K562 (cell line): ENCODE data around the gene SKIC8. TPM values are rescaled to one million over a fixed set of nuclear protein-coding genes. Genes with fewer than 3 reads are reported as not detected.
A peak's percentile ranks its signal among the peaks of the same experiment; 100 is the strongest.

Source experiments
- ATF1 ChIP-seq, 2 experiments: fragments of 450-650 bp in 1 of 2; IDR thresholded peaks; 2 replicates each; pipeline ENCODE4 v1.6.1; 2016; ENCODE audit warnings: missing compliant biosample characterization in 1 of 2, missing genetic modification characterization in 1 of 2
- CEBPB ChIP-seq: fragments of 450-650 bp; IDR thresholded peaks from 2 replicates; pipeline ENCODE4 v1.6.1; 2016; ENCODE audit warnings: missing genetic modification characterization, missing compliant biosample characterization
- CHD1 ChIP-seq: fragments of 200-600 bp; sonication (generic); IDR thresholded peaks from one replicate; pipeline ENCODE4 v1.6.1; 2012; ENCODE audit warnings: mild to moderate bottlenecking, moderate library complexity, low read length, inconsistent platforms
- CREBBP ChIP-seq: IDR thresholded peaks from one replicate; pipeline ENCODE4 v1.6.1; 2012; ENCODE audit warnings: low read depth, mild to moderate bottlenecking, control low read depth, inconsistent platforms, low read length
- DIDO1 ChIP-seq: fragments of 450-650 bp; IDR thresholded peaks from 2 replicates; pipeline ENCODE4 v1.6.1; 2016; ENCODE audit warnings: low read depth, missing biosample characterization, missing genetic modification characterization
- DLX4 ChIP-seq: fragments of 250-450 bp; sonication (Bioruptor Pico); IDR thresholded peaks from 2 replicates; pipeline ENCODE4 v1.6.1; 2021; ENCODE audit warnings: mild to moderate bottlenecking
- EWSR1 ChIP-seq: fragments of 450-650 bp; IDR thresholded peaks from 2 replicates; pipeline ENCODE4 v1.6.1; 2018; ENCODE audit warnings: borderline replicate concordance, mild to moderate bottlenecking, low read depth, moderate library complexity; ENCODE audit not compliant: partially characterized antibody
- FOXP1 ChIP-seq: sonication (generic); formaldehyde crosslinking; IDR thresholded peaks from 2 replicates; pipeline ENCODE4 v1.8.0; 2022; ENCODE audit warnings: mild to moderate bottlenecking, missing genetic modification reagents
- MCM5 ChIP-seq: fragments of 450-650 bp; IDR thresholded peaks from 2 replicates; pipeline ENCODE4 v1.6.1; 2016; ENCODE audit warnings: low read depth
- POLR2A ChIP-seq: fragments of 450-650 bp; conservative IDR thresholded peaks from 2 replicates; pipeline ENCODE4 v1.6.1; 2016
- PYGO2 ChIP-seq: fragments of 450-650 bp; IDR thresholded peaks from 2 replicates; pipeline ENCODE4 v1.6.1; 2016; ENCODE audit warnings: mild to moderate bottlenecking, missing genetic modification characterization, moderate library complexity, missing compliant biosample characterization
- RHOXF2B ChIP-seq: fragments of 250-450 bp; sonication (Bioruptor Pico); conservative IDR thresholded peaks from 2 replicates; pipeline ENCODE4 v1.5.1; 2021
- SPI1 ChIP-seq: IDR thresholded peaks from 2 replicates; pipeline ENCODE4 v1.6.1; 2011; ENCODE audit warnings: low read depth, low read length, control low read depth, borderline replicate concordance
- SUPT5H ChIP-seq: fragments of 450-650 bp; IDR thresholded peaks from 2 replicates; pipeline ENCODE4 v1.6.1; 2016
- TAF15 ChIP-seq: fragments of 200-400 bp; formaldehyde crosslinking; IDR thresholded peaks from 2 replicates; pipeline ENCODE4 v1.6.1; 2017; ENCODE audit warnings: mild to moderate bottlenecking, low read depth, low read length, moderate library complexity
- TBP ChIP-seq: optimal IDR thresholded peaks from 2 replicates; pipeline ENCODE3; 2011; ENCODE audit warnings: low read depth, low read length, improper control_type of control experiment
- TCF3 ChIP-seq: sonication (generic); formaldehyde crosslinking; IDR thresholded peaks from 2 replicates; pipeline ENCODE4 v1.4.0; 2020; ENCODE audit warnings: mild to moderate bottlenecking, missing genetic modification reagents
- ZHX1 ChIP-seq: fragments of 150-350 bp; conservative IDR thresholded peaks from 2 replicates; pipeline ENCODE4 v1.6.1; 2014; ENCODE audit warnings: low read length
- ZNF140 ChIP-seq: fragments of 250-450 bp; sonication (Bioruptor Pico); IDR thresholded peaks from 2 replicates; pipeline ENCODE4 v1.8.0; 2021; ENCODE audit warnings: moderate library complexity, mild to moderate bottlenecking, inconsistent platforms
- ZNF146 ChIP-seq: IDR thresholded peaks from one replicate; pipeline ENCODE4 v1.6.1; 2018; ENCODE audit warnings: missing compliant biosample characterization; ENCODE audit not compliant: unreplicated experiment
- ZNF436 ChIP-seq: fragments of 250-450, 450-650 bp; sonication (Bioruptor Pico); formaldehyde crosslinking; IDR thresholded peaks from 2 replicates; pipeline ENCODE4 v1.7.0; 2020; ENCODE audit warnings: mild to moderate bottlenecking
- ZNF586 ChIP-seq: fragments of 450-650 bp; formaldehyde crosslinking; conservative IDR thresholded peaks from 2 replicates; pipeline ENCODE4 v1.4.0; 2020; ENCODE audit warnings: mild to moderate bottlenecking, moderate library complexity
- ZNF778 ChIP-seq: fragments of 450-650 bp; formaldehyde crosslinking; IDR thresholded peaks from 2 replicates; pipeline ENCODE4 v1.4.0; 2020; ENCODE audit warnings: mild to moderate bottlenecking, moderate library complexity
- polyA plus RNA-seq, 8 experiments: library from polyadenylated mRNA; depleted of rRNA in 4 of 8; stranded (reverse) in 5 of 8; unstranded in 3 of 8; fragments of >200 nt; fragmentation: Nextera tagmentation in 2 of 8; fragmentation: Illumina TruSeq in 1 of 8; extraction: Ambion mirVana in 2 of 8; extraction: Trizol in 1 of 8; gene quantifications; 2 replicates each; pipeline versions ENCODE4 v1.2.1 to v1.2.3, GENCODE V29; 2011 to 2014; ENCODE audit warnings: inconsistent platforms in 1 of 8, missing spikeins in 1 of 8
- total RNA-seq, 7 experiments: library from RNA; depleted of rRNA in 6 of 7; stranded (reverse); fragments of >200 nt in 6 of 7; fragmentation: Illumina TruSeq in 2 of 7; extraction: Trizol in 2 of 7; gene quantifications; 2 replicates each; pipeline versions ENCODE4 v1.2.1 to v1.2.3, GENCODE V29; 2011 to 2021; ENCODE audit warnings: low replicate concordance in 1 of 7
- TF ChIP-seq, protein P1 (sequence below): fragments of 450-650 bp; IDR thresholded peaks from 2 replicates; pipeline ENCODE4 v1.6.1; 2016; ENCODE audit warnings: missing biosample characterization, missing genetic modification characterization
- TF ChIP-seq, protein P2 (sequence below): fragments of 250-450 bp; sonication (Bioruptor Pico); IDR thresholded peaks from 2 replicates; pipeline ENCODE4 v1.5.1; 2021; ENCODE audit warnings: mild to moderate bottlenecking

SKIC8 gene
- total and polyA plus RNA-seq, 9 of the 15 experiments (the other 6 are each of a cell fraction or from before 2014, with no cell fraction given), result 79.5 to 389 (median 146) TPM

DNA sequence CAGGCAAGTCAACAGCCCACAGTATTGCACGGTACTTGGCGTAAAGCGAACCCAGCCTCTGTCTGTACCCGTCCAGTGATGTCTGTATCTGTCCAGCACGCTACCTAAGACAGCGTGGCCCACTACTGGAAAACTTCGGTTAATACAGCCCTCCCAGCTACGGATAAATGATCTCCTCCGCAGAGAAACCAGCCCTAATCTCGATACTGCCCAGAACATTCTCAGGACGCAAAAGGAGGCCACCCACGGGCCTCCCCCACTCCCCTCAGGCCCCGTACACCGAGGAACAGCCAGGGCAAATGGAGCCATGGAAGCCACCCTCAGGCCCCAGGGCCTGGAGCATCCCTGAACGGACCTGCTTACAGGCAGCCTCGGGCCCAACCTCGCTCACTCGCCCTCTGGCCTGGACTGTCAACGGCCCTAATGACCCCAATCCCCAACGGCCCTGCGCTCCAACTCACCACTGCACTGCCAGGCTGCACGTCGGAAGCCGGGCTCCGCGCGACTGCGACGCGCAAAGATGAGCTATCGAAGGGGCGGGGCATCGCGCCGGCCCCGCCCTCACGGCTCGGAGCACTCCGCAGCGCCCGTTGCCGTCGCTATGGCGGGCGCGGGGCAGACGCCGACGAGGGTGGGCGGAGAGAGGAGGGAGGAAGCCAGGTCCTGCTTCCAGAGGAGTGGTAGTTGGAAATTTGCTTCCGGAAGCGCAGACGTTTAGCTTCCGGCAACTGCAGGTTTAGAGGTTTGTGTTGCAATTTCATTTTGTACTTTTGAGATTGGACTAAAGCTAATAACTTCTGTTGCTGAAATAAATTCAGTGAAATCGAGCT lies at the start of gene SKIC8 (continued):
- TF ChIP-seq, protein P1, sequence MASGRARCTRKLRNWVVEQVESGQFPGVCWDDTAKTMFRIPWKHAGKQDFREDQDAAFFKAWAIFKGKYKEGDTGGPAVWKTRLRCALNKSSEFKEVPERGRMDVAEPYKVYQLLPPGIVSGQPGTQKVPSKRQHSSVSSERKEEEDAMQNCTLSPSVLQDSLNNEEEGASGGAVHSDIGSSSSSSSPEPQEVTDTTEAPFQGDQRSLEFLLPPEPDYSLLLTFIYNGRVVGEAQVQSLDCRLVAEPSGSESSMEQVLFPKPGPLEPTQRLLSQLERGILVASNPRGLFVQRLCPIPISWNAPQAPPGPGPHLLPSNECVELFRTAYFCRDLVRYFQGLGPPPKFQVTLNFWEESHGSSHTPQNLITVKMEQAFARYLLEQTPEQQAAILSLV (tag), result no peak
- TF ChIP-seq TAF15, result no peak
- TF ChIP-seq ZNF146 (CRISPR knock-in tag), result no peak
- TF ChIP-seq DIDO1 (tag), result peak; percentile 83; the same call in 1 of the 2 replicates
- no peak for TF ChIP-seq CREBBP
- peak; percentile 73 for TF ChIP-seq CHD1
- TF ChIP-seq ZNF778, result no peak
- no peak for TF ChIP-seq ZNF140 (CRISPR knock-in tag)
- peak; percentile 95 for TF ChIP-seq POLR2A
- TF ChIP-seq, protein P2, sequence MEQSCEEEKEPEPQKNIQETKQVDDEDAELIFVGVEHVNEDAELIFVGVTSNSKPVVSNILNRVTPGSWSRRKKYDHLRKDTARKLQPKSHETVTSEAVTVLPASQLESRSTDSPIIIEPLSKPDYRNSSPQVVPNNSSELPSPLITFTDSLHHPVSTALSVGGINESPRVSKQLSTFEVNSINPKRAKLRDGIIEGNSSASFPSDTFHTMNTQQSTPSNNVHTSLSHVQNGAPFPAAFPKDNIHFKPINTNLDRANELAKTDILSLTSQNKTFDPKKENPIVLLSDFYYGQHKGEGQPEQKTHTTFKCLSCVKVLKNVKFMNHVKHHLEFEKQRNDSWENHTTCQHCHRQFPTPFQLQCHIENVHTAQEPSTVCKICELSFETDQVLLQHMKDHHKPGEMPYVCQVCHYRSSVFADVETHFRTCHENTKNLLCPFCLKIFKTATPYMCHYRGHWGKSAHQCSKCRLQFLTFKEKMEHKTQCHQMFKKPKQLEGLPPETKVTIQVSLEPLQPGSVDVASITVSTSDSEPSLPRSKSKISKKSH (CRISPR knock-in tag), result no peak
- no peak for TF ChIP-seq ZHX1
- TF ChIP-seq SPI1, result peak; percentile 73
- peak; percentile 82; the same call in 1 of the 2 replicates for TF ChIP-seq FOXP1 (CRISPR knock-in tag)
- TF ChIP-seq RHOXF2B (CRISPR knock-in tag), result no peak
- peak; percentile 90 for TF ChIP-seq SUPT5H
- peak; percentile 87 for TF ChIP-seq ATF1 (CRISPR knock-in tag; IDR thresholded peaks at IDR 0.05)
- peak; percentile 98 for TF ChIP-seq ATF1 (tag; IDR thresholded peaks at IDR 0.05)
- TF ChIP-seq PYGO2 (tag), result no peak
- no peak for TF ChIP-seq ZNF436 (CRISPR knock-in tag)
- TF ChIP-seq EWSR1, result no peak
- TF ChIP-seq CEBPB (tag), result peak; percentile 95
- no peak for TF ChIP-seq TCF3 (CRISPR knock-in tag)
- TF ChIP-seq MCM5, result no peak
- TF ChIP-seq ZNF586 (CRISPR knock-in tag), result no peak
- TF ChIP-seq DLX4 (CRISPR knock-in tag), result no peak
- TF ChIP-seq TBP, result peak; percentile 90
